Mesenchymal stem cell (in vitro differentiated cells and primary cell): ENCODE measurements around the gene LDLR.

Source experiments
- DNase-seq: peaks from one replicate; pipeline ENCODE4 v3.0.0-alpha.2; 2013
- H2AFZ ChIP-seq: one replicate; pipeline ENCODE4 v1.6.1; 2013; ENCODE audit warnings: low read depth, mild to moderate bottlenecking, control low read depth, inconsistent platforms, low read length, moderate library complexity
- H2AK5ac ChIP-seq: 2 replicates; pipeline ENCODE4 v1.6.1; 2013; ENCODE audit warnings: low read length, moderate library complexity, mild to moderate bottlenecking, inconsistent platforms; ENCODE audit not compliant: severe bottlenecking
- H2BK120ac ChIP-seq: one replicate; pipeline ENCODE4 v1.6.1; 2013; ENCODE audit warnings: low read depth, mild to moderate bottlenecking, inconsistent platforms, low read length, moderate library complexity
- H2BK12ac ChIP-seq, 2 experiments: one replicate each; pipeline ENCODE4 v1.6.1; 2013; ENCODE audit warnings: inconsistent platforms in 2 of 2, low read length in 2 of 2, mild to moderate bottlenecking in 2 of 2, moderate library complexity in 2 of 2, control low read depth in 1 of 2
- H2BK15ac ChIP-seq: one replicate; pipeline ENCODE4 v1.6.1; 2013; ENCODE audit warnings: mild to moderate bottlenecking, low read depth, inconsistent platforms; ENCODE audit not compliant: poor library complexity, severe bottlenecking
- H2BK5ac ChIP-seq: 2 replicates; pipeline ENCODE4 v1.6.1; 2013; ENCODE audit warnings: low read depth, mild to moderate bottlenecking, low read length, control low read depth, inconsistent platforms; ENCODE audit not compliant: poor library complexity, severe bottlenecking
- H3K14ac ChIP-seq, 2 experiments: one replicate each; pipeline ENCODE4 v1.6.1; 2013; ENCODE audit warnings: inconsistent platforms in 2 of 2, low read length in 2 of 2, control low read depth in 1 of 2, mild to moderate bottlenecking in 1 of 2, moderate library complexity in 1 of 2
- H3K18ac ChIP-seq, 2 experiments: one replicate each; pipeline ENCODE4 v1.6.1; 2013; ENCODE audit warnings: inconsistent platforms in 2 of 2, low read length in 2 of 2, control low read depth in 1 of 2, low read depth in 1 of 2, mild to moderate bottlenecking in 1 of 2
- H3K23ac ChIP-seq, 2 experiments: one replicate each; pipeline ENCODE4 v1.6.1; 2013; ENCODE audit warnings: inconsistent platforms in 2 of 2, low read length in 2 of 2, mild to moderate bottlenecking in 2 of 2, moderate library complexity in 2 of 2, control low read depth in 1 of 2
- H3K27ac ChIP-seq: 2 replicates; pipeline ENCODE4 v1.5.1; 2013; ENCODE audit warnings: mild to moderate bottlenecking, moderate library complexity, low read length, control low read depth, inconsistent platforms; ENCODE audit not compliant: poor library complexity, severe bottlenecking
- H3K27me3 ChIP-seq, 2 experiments: 2 replicates each; pipeline versions ENCODE4 v1.6.1 to v1.7.0; 2013; ENCODE audit warnings: low read length in 2 of 2, mild to moderate bottlenecking in 2 of 2, moderate library complexity in 2 of 2, control low read depth in 1 of 2, inconsistent platforms in 1 of 2; ENCODE audit not compliant: control insufficient read depth in 1 of 2, insufficient read depth in 1 of 2
- H3K36me3 ChIP-seq, 2 experiments: 2 replicates each; pipeline versions ENCODE4 v1.6.1 to v1.7.0; 2013; ENCODE audit warnings: low read length in 2 of 2, control low read depth in 1 of 2, inconsistent platforms in 1 of 2, low read depth in 1 of 2, mild to moderate bottlenecking in 1 of 2; ENCODE audit not compliant: insufficient read depth in 2 of 2, control insufficient read depth in 1 of 2
- H3K4ac ChIP-seq, 2 experiments: one replicate each; pipeline ENCODE4 v1.6.1; 2013; ENCODE audit warnings: inconsistent platforms in 2 of 2, low read length in 2 of 2, mild to moderate bottlenecking in 2 of 2, moderate library complexity in 2 of 2, control low read depth in 1 of 2, low read depth in 1 of 2
- H3K4me1 ChIP-seq: 2 replicates; pipeline ENCODE4 v1.6.1; 2013; ENCODE audit warnings: low read depth, low read length, control low read depth; ENCODE audit not compliant: control insufficient read depth, insufficient read depth
- H3K4me2 ChIP-seq: 2 replicates; pipeline ENCODE4 v1.6.1; 2013; ENCODE audit warnings: low read length, mild to moderate bottlenecking, inconsistent platforms; ENCODE audit not compliant: poor library complexity, severe bottlenecking
- H3K4me3 ChIP-seq, 2 experiments: 2 replicates each; pipeline versions ENCODE4 v1.5.1 to v1.7.0; 2013; ENCODE audit warnings: low read length in 2 of 2, mild to moderate bottlenecking in 2 of 2, control low read depth in 1 of 2, low read depth in 1 of 2; ENCODE audit not compliant: insufficient read depth in 1 of 2
- H3K79me1 ChIP-seq: replicated peaks from 2 replicates; pipeline ENCODE4 v1.6.1; 2013; ENCODE audit warnings: mild to moderate bottlenecking, control low read depth, low read length, inconsistent platforms; ENCODE audit not compliant: poor library complexity, severe bottlenecking
- H3K9ac ChIP-seq: 2 replicates; pipeline ENCODE4 v1.7.0; 2013; ENCODE audit warnings: mild to moderate bottlenecking, low read length, moderate library complexity
- H3K9me3 ChIP-seq: 2 replicates; pipeline ENCODE4 v1.7.0; 2013; ENCODE audit warnings: mild to moderate bottlenecking, low read length; ENCODE audit not compliant: control insufficient read depth
- H4K8ac ChIP-seq: one replicate; pipeline ENCODE4 v1.6.1; 2013; ENCODE audit warnings: inconsistent platforms, mild to moderate bottlenecking, low read length, moderate library complexity
- H4K91ac ChIP-seq: one replicate; pipeline ENCODE4 v1.6.1; 2013; ENCODE audit warnings: mild to moderate bottlenecking, low read length, inconsistent platforms
- WGBS: methylation state at CpG from one replicate; pipeline ENCODE4 v1.1.7; 2013; ENCODE audit warnings: mixed read lengths; 5-methylcytosine and 5-hydroxymethylcytosine counted together

Gene LDLR

GRCh38 chr19:11108746-11109145, 19.5 kb downstream of the LDLR start:
- no peak overlapping the region for H2AK5ac ChIP-seq
- no peak overlapping the region for H2BK15ac ChIP-seq
- no peak overlapping the region for H3K4me2 ChIP-seq
- H4K91ac ChIP-seq, result no peak overlapping the region
- no peak overlapping the region for H3K18ac ChIP-seq
- no peak overlapping the region for H2BK5ac ChIP-seq
- H3K27me3 ChIP-seq, result no peaks in the 10 kb centered on the region
- H2BK120ac ChIP-seq, result no peak overlapping the region
- H2BK12ac ChIP-seq, result no peak overlapping the region
- H3K79me1 ChIP-seq, result peaks cover 30% of the 10 kb centered on the region
- WGBS, result 92% methylated on average over 4 of the region's 6 CpGs
- H3K4me1 ChIP-seq, result peaks cover 3% of the 10 kb centered on the region
- H4K8ac ChIP-seq, result no peak overlapping the region
- H3K36me3 ChIP-seq, result peaks cover 84 to 92% of the 10 kb centered on the region in 2 experiments
- DNase-seq, result no peak
- H3K14ac ChIP-seq, result no peak overlapping the region
- H3K4ac ChIP-seq, result no peak overlapping the region
- H3K4me3 ChIP-seq, result no peak overlapping the region
- H2AFZ ChIP-seq, result no peak overlapping the region
- H3K9ac ChIP-seq, result no peak overlapping the region
- H3K23ac ChIP-seq, result no peak overlapping the region
- no peak overlapping the region for H3K27ac ChIP-seq
- H3K9me3 ChIP-seq, result no peaks in the 10 kb centered on the region

GRCh38 chr19:11111117-11111770, 22.0 kb downstream of the LDLR start:
- no peak overlapping the region for H3K14ac ChIP-seq
- H3K9ac ChIP-seq, result no peak overlapping the region
- no peak overlapping the region for H2BK12ac ChIP-seq
- peaks cover 88 to 93% of the 10 kb centered on the region in 2 experiments for H3K36me3 ChIP-seq
- no peak overlapping the region for H2BK15ac ChIP-seq
- no peak overlapping the region for H2BK5ac ChIP-seq
- no peak overlapping the region for H3K4ac ChIP-seq
- WGBS, result 95% methylated on average over 14 of the region's 15 CpGs
- H3K4me3 ChIP-seq, result no peak overlapping the region
- DNase-seq, result no peak
- H3K23ac ChIP-seq, result no peak overlapping the region
- no peaks in the 10 kb centered on the region for H3K9me3 ChIP-seq
- no peak overlapping the region for H4K91ac ChIP-seq
- no peaks in the 10 kb centered on the region for H3K27me3 ChIP-seq
- peaks cover 3% of the 10 kb centered on the region for H3K4me1 ChIP-seq
- H4K8ac ChIP-seq, result no peak overlapping the region
- H3K18ac ChIP-seq, result no peak overlapping the region
- H3K4me2 ChIP-seq, result no peak overlapping the region
- no peak overlapping the region for H2AFZ ChIP-seq
- no peak overlapping the region for H3K27ac ChIP-seq
- H2BK120ac ChIP-seq, result no peak overlapping the region
- H2AK5ac ChIP-seq, result no peak overlapping the region
- peaks cover 23% of the 10 kb centered on the region for H3K79me1 ChIP-seq

GRCh38 chr19:11111771-11112144, 22.5 kb downstream of the LDLR start:
- no peak overlapping the region for H2BK12ac ChIP-seq
- H3K4me3 ChIP-seq, result no peak overlapping the region
- H3K27ac ChIP-seq, result no peak overlapping the region
- H2BK5ac ChIP-seq, result no peak overlapping the region
- no peak overlapping the region for H3K4me2 ChIP-seq
- no peak overlapping the region for H3K18ac ChIP-seq
- no peak overlapping the region for H2BK120ac ChIP-seq
- no peak overlapping the region for H3K9ac ChIP-seq
- H3K4me1 ChIP-seq, result no peaks in the 10 kb centered on the region
- peaks cover 88 to 93% of the 10 kb centered on the region in 2 experiments for H3K36me3 ChIP-seq
- H3K27me3 ChIP-seq, result no peaks in the 10 kb centered on the region
- H2BK15ac ChIP-seq, result no peak overlapping the region
- no peak overlapping the region for H3K14ac ChIP-seq
- no peak overlapping the region for H4K91ac ChIP-seq
- no peak overlapping the region for H3K4ac ChIP-seq
- H4K8ac ChIP-seq, result no peak overlapping the region
- no peak overlapping the region for H2AK5ac ChIP-seq
- H3K79me1 ChIP-seq, result peaks cover 24% of the 10 kb centered on the region
- 99% methylated on average over 5 of the region's 8 CpGs for WGBS
- no peak overlapping the region for H2AFZ ChIP-seq
- no peaks in the 10 kb centered on the region for H3K9me3 ChIP-seq
- DNase-seq, result no peak
- no peak overlapping the region for H3K23ac ChIP-seq

- Histone ChIP-seq H2BK12ac (peak overlapping the region in 1 of 2 experiments; percentile 29), H3K9me3 (no peaks in the 10 kb centered on the region), H3K9ac (no peak overlapping the region), H3K27ac (no peak overlapping the region), H3K18ac (no peak overlapping the region), H3K36me3 (peaks cover 90 to 97% of the 10 kb centered on the region in 2 experiments), H4K91ac (no peak overlapping the region), H3K27me3 (no peaks in the 10 kb centered on the region), H2BK120ac (no peak overlapping the region), H3K14ac (no peak overlapping the region), H4K8ac (no peak overlapping the region), H3K4ac (no peak overlapping the region), H2BK15ac (no peak overlapping the region), H2AFZ (no peak overlapping the region), H2BK5ac (no peak overlapping the region), H3K4me1 (no peaks in the 10 kb centered on the region), H3K4me3 (no peak overlapping the region), H2AK5ac (no peak overlapping the region), H3K23ac (peak overlapping the region in 1 of 2 experiments; percentile 83), H3K4me2 (no peak overlapping the region), H3K79me1 (peaks cover 26% of the 10 kb centered on the region)
- 97% methylated on average over 27 of the region's 27 CpGs for WGBS
- DNase-seq, result no peak
Observed at GRCh38 chr19:11113140-11113708, 24.0 kb downstream of the LDLR start.
